GM04504 (cell line): Measurements from ENCODE around the gene SOWAHB.

ENCODE experiments used
- DNase-seq: peaks from one replicate; pipeline ENCODE4 v3.0.0-alpha.2; 2012; ENCODE audit warnings: low read depth

The SOWAHB gene

DNA sequence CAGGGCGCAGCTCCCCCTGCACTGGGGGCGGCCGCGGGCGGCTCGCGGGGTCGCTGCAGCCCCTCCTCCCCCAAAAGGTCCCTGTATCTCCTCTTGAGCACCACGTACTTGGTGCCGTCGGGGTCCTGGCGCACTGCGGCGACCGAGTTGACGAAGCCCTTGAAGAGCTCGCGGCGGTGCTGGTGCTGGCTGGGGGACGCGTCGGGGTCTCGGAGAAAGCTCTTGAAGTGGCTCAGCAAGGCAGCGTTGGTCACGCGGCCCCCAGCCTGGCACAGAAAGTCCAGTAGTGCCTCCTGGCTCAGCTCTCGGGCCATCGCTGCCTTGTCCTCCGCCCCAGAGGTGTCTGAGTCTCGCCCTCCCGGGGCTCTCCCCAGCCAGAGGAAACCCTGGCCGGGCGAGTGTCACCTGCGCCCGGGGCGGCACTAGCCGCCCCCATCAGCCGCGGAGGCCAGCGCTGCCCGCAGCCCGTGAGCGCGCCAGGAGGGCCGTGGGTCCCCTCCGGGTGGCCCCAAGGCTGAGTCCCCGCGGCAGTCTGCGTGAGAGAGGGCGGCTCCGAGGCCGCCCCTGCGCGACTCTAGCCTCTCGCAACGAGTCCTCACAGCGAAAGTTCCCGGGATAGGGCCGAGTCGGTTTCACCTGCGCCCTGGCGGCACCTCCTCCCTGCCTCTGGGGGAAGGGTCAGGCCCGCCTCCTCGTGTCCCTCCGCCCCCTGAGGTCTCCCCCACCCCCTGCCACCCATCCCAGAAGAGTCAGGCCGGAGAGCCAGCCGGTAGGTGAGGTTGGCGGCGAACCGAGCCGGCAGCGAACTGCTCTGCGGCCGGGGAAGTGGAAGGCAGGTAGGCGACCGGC lies at the start of gene SOWAHB:
Gene SOWAHB (minus strand): TSS at position 609 of the 849 bp plus-strand sequence. CDS start 295 bp downstream, at position 314.
- no peak for DNase-seq

DNA sequence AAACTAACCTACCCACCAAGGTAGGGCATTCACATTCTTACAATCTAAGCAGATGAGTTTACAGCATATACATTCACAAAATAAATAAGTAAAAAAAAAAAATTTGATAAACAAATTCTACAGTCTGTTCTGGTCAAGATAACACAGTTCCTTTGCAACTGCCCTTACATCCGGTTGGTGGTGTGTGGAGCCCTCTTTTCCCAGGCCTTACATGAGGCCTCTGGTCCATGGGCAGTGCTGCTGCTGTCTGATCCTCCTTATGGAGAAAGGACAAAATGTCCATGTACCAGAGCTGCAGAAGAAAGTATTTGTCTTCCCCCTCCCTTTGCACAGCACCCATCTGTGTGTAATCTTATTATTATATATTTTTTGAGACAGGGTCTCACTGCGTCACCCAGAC lies 49.4 kb upstream of the SOWAHB start:
- no peak for DNase-seq

DNA sequence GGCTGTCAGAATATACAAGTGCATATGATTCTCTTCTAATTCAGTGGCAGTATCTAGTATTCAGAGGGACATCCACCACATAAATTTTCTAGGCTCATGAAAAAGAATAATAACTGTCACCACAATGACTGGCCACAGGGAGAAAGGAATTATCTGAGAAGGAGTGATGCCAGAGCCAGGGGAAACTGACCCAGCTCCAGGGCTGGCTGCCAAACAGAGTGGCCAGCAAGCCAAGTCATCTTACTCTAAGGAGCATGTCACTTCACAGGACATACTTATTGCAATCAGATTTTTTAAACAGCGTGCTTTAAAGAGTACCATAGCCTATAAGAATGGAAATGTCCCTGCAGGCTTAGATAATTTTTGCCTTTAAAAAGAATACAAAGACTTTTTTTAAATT lies 45.8 kb upstream of the SOWAHB start:
- no peak for DNase-seq

- no peak for DNase-seq
Measured at GRCh38 chr4:76943129-76943620, 45.2 kb upstream of the SOWAHB start.

DNA sequence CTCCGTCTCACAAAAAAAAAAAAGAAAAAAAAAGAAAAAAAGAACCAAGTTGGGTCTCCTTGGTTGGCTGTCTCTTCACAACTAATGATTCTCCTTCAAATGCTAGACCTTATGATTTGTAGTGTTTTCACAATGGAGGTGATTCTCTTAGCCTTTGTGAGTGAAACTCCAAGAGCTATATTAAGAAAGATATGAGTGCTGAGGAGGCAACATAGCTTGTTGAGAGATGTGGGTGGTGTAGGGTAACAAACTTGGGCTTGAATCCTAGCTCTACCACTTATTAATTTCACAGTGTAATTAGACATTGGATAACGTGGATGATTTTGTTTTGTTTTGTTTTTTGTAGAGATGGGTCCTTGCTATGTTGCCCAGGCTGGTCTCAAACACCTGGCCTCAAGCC lies 41.2 kb upstream of the SOWAHB start:
- no peak for DNase-seq

- DNase-seq = no peak
Measured at GRCh38 chr4:76931576-76932276, 33.8 kb upstream of the SOWAHB start.

DNA sequence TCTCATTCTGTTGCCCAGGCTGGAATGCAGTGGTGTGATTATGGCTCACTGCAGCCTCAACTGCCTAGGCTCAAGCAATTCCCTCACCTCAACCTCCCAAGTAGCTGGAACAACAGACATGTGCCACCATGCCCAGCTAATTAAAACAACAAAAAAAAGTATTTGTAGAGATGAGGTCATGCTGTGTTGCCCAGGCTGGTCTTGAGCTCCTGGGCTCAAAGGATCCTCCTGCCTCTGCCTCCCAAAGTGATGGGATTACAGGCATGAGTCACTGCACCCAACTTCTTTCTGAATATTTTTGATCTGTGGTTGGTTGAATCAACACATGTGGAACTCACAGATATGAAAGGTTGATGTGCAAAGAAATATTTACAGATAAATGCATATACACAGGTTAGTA lies 33.1 kb upstream of the SOWAHB start:
- no peak for DNase-seq

- no peak for DNase-seq
Measured at GRCh38 chr4:76930685-76931084, 32.7 kb upstream of the SOWAHB start.

DNA sequence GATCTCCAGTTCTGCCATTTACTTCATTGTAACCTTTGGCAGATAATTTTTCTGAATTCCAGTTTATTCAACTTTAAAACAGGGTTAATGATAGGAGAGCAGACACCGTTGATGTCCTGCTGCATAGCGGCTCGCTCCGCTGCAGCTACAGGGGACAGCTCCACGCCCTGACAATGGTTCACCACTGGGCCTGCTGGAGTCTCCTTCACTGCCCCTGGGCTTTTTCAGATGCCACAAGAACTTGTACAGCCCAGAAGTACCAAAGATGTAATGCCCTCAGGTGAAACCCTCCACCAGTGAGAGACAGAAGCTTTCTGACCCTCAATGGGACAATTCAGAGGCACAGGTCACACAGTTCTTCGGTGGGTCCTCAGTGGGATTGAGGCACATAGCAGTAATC lies 28.9 kb upstream of the SOWAHB start:
- no peak for DNase-seq

DNA sequence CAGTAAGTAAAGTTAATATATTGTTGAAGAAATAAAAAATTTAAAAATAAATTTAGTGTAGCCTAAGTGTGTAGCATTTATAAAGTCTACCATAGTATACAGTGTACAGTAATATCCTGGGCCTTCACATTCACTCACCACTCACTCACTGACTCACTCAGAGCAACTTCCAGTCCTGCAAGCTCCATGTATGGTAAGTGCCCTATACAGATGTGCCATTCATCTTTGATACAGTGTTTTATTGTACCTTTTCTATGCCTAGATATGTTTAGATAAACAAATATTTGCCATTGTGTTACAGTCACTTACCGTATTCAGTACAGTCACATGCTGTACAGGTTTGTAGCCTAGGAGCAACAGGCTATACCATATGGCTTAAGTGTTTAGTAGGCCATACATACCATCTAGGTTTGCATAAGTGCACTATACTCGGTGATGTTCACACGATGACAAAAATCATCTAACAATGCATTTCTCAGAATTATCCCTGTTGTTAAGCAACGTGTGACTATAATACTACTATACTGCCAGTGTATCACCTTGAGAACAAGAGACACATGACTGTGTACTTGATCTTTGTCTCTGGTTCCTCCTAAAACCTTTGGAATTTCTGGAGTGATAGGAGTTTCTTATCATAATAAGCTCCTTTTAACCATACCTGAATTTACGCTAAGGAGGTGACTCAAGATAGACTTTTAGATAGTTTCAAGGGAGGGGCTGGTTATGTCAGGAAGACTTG lies 25.8 kb upstream of the SOWAHB start:
- no peak for DNase-seq

GRCh38 chr4:76920715-76921114 lies 22.8 kb upstream of the SOWAHB start:
- no peak for DNase-seq

- no peak for DNase-seq
Measured at GRCh38 chr4:76909711-76910110, 11.8 kb upstream of the SOWAHB start.

DNA sequence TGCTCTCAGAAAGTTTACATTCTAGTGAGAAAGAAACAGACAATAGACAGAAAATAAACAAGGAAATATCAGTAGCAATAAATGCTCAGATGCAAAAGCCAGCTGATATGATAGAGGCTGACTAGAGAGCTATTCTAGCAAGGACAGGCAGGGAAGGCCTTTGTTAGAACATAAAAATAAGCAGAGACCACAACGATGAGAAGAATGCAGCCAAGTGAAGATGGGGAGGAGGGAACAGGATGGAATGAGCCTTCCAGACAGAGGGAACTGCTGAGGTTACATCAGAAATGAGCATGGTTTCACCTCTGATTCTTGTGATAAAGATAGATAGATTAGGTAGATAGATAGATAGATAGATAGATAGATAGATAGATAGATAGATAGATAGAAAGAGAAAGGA lies 7.6 kb upstream of the SOWAHB start:
- DNase-seq = peak; percentile 45

- DNase-seq = no peak
Measured at GRCh38 chr4:76904646-76905190, 6.8 kb upstream of the SOWAHB start.

GRCh38 chr4:76902233-76902890 lies 4.4 kb upstream of the SOWAHB start:
- no peak for DNase-seq

- no peak for DNase-seq
Measured at GRCh38 chr4:76898949-76899645, 1.2 kb upstream of the SOWAHB start.

DNA sequence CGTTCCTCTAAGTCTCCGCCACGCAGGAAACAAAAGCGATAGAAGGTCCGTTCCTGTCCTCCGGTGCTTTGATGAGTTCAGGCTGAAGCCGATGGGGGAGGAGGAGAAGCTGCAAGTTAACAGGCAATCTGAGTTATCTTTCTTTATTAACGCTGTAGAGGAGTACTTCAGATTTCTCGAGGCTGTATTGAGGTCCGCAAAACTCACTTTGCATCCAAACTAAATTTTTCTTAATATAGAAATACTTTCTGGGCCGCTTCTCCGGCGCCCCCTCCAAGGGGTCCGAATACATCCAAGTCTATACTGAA lies 395 bp upstream of the SOWAHB start:
- no peak for DNase-seq

- DNase-seq = no peak
Measured at GRCh38 chr4:76896614-76897535, 1.1 kb downstream of the SOWAHB start.

- no peak for DNase-seq
Measured at GRCh38 chr4:76896048-76896447, 1.9 kb downstream of the SOWAHB start.

- no peak for DNase-seq
Measured at GRCh38 chr4:76895619-76896018, 2.3 kb downstream of the SOWAHB start.
